ENCODE measurements around the gene EXPH5.

EXPH5 gene

DNA sequence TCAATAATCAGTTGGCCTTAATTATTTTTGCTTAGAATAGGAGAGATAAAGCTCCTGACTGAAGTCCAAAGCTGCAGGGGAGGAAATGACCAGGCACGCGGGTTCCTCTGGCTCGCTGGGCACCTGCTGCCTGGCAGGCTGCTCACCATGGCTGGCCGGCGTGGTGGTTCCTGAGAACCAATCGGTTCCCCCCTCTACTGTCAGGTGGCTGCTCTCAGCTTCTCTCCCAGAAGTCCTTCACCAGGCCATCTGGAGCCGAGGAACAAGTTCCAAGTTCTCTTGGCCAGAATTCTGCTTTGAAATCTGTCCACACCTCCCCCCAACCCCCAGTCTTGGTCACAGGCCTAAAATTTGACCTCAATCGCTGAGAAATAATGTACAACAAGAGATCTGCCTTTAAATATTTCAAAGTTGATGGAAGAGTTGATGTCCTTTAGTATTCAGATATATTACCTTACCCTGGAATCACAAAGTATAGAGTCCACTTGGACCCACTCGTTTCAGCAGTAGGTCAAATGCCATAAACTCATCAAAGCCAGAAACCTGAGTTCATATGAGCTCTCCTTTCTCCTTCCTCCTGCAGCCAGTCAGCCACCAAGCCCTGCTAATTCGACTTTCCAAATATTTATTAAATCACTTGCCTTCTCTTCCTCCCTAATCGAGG lies 25.2 kb downstream of the EXPH5 start:
- in situ Hi-C loops (cut with HindIII; ENCODE audit: low sequenced_read_pairs), result no loop called here

DNA sequence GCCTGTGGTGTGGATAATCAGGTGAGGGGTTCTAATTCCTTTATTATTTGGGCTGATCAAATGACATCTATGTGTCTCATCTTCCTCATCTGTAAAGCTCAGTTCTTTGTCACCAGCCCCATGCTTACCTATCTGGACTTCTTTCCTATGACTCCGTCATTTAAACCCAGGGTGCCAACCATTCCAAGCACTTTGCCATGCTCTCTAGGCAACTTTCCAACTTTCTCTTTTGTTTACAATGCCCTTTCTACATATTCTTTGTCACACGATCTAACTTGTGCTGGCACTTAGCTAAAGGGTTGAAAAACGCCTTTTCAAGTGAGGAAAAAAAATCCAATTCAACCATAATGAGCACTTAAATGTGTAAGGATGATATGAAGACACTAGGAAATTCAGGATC lies 27.9 kb downstream of the EXPH5 start:
- in situ Hi-C loops (cut with HindIII; ENCODE audit: low sequenced_read_pairs), result no loop called here

DNA sequence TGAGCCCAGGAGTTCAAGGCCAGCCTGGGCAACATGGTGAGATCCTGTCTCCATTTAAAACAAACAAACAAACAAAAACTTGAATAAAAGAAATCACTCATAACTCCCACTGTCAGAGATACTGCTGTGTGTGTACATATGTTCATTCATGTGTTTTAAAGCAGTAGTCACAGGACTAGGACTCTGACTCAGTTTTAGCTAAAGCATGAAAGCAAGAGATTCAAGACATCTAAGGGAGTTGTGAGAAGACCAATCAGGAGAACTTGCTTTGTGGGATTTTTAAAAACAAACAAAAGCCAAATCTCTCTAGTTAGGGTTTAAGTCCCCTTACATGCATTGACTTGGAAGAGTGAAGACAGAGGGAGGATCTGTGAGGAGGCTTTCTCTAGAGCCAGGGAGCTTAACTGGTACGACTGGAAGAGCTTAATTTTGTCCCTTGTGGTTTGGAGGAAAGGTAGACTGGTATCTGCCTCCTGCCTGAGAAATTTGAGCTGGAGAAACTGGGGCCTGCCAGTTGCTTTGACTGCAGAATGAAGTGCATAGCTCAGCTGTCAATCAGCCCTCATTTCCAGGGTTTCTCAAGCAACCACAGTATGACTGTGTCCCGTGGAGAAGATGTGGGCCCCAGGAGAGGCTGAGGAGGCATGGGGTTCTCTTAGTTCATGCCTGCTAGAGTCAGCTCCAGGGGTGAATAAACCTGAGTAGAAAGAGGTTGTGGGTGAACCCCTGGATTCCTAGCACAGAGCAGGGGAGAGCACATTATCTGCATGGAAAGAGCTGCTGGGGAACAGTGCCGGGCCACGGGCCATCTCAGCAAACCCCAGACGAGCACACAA lies 30.6 kb downstream of the EXPH5 start:
- in situ Hi-C loops (cut with HindIII; ENCODE audit: low sequenced_read_pairs), result no loop called here

DNA sequence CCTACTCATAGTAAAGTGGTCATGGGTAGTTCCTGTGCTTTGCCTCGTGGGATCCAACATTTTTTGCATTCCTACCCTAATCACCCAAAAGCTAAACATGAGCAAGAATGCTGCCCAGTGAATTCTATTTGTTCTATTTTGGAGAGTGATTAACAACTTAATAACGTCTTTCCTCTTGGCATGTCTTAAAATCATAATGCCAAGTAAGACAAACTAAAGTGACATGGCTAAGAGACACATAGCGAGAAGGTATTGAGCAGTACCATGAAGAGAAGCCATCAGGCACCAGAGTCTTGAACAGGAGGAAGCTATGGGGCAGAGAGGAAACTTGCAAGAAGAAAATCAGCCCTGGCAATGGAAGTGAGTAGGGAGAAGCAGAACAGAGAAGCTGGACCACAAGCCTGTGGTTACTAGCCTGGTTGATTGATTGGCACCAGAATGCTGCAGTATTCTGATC lies 32.0 kb downstream of the EXPH5 start:
- in situ Hi-C loops (cut with HindIII; ENCODE audit: low sequenced_read_pairs), result no loop called here

DNA sequence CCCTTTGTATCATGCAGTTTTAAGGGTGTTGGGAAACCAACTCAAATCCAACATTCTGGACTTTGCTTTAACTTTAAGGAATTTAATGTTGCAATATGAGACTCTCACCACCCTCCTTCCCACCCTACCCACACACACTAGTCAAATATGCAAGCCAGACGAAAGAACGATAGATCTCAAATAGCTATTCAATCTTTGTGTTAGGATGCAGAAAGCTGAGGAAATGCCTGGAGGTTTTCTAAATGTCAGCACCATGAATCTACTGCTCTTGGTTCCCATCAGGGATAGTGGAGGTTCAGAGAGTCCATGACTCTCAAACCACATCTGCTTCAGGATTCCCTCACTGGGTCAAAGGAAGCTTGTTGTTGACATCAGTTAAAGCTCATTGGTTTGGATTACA lies 33.7 kb downstream of the EXPH5 start:
- in situ Hi-C loops (cut with HindIII; ENCODE audit: low sequenced_read_pairs), result no loop called here

DNA sequence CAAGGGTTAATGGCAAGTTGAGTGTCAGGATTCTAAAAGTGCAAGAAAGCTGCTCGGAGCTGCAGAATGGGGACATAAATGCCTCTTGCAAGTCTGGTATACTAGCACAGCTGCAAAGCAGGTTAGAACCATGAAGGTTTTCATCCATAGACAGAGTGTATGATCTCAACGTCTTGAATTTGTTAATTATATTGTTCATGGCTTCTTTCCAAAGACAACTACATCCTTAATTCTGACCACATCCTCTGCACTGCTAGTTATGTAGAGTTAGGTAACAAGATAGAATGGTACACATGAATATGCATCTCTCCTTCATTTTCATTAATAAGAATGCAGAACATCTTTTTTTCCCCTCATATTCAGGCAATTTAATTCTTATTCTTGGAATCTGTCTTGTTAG lies 34.2 kb downstream of the EXPH5 start:
- in situ Hi-C loops (cut with HindIII; ENCODE audit: low sequenced_read_pairs), result no loop called here

DNA sequence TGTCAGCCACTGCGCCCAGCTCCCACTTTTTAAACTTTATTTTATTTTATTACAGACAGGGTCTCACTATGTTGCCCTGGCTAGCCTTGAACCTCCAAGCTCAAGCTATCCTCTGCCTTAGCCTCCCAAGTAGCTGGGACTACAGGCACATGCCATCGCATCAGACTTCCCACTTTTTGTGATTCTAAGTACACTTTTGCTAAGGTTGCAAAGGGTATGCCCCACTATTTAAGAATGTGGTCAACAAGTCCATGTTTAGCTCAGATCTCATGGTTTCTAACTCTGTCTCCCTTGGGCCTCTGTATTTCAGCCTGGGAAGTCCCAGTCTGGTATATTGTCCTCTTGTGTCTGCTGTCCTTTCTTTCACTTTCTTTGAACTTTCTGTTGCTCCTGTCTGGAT lies 35.3 kb downstream of the EXPH5 start:
- in situ Hi-C loops (cut with HindIII; ENCODE audit: low sequenced_read_pairs), result no loop called here

DNA sequence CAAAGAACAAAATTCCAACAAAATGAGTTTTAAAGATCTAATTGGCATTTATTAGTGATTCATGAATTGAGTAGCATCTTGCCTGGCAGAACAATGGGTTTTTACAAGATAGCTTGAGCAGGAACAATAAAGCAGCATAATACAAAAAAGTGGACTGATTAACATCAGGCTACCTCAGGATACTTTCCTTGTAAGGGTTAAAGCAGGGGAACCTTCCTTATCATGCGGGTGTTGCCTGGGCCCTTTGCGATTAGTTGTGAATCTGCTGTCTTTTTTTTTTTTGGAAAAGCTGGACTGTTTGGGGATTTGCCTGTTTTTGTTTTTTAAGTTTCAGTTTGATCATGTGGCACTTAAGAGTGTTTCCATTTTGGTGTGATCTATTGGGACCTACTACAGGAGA lies 37.5 kb downstream of the EXPH5 start:
- in situ Hi-C loops (cut with HindIII; ENCODE audit: low sequenced_read_pairs), result no loop called here

DNA sequence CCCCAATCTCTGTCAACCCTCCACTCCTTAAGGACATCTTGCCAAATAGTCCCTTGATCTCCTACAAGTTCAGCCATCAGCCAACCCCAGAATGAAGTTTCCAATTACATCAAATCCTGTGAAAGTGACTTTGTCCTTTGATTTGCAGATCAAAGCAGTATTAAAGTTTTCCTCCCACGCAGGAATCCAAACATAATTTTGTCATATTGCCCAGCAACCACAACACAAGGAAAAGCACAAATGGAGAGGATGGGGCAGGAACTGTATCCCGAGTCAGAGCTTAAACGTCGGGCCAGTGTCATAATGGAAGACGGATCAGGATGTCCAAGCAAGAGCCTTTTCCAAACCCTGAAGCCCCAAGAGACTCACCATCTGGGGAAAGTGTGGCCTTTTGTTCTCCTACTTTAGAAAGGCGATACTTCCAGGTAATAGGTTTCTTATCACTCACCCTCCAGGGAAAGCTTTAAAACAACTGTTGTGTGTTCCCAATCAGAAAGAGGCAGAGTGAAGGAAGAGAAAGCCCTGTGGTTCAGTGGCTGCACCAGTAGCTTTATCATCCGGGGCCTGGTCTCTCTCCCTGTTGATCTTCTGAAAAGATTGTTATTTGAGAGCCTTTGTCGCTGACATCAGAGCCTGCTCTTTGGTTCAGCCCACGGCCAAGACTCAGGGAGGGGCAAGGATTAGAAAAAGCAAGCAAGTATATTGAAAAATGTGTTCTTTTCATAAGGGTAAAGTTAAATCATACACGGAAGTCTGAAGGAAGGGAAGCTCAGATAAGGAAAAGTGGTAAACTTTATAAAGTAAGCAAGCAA lies 41.7 kb downstream of the EXPH5 start:
- in situ Hi-C loops (cut with HindIII; ENCODE audit: low sequenced_read_pairs), result no loop called here

DNA sequence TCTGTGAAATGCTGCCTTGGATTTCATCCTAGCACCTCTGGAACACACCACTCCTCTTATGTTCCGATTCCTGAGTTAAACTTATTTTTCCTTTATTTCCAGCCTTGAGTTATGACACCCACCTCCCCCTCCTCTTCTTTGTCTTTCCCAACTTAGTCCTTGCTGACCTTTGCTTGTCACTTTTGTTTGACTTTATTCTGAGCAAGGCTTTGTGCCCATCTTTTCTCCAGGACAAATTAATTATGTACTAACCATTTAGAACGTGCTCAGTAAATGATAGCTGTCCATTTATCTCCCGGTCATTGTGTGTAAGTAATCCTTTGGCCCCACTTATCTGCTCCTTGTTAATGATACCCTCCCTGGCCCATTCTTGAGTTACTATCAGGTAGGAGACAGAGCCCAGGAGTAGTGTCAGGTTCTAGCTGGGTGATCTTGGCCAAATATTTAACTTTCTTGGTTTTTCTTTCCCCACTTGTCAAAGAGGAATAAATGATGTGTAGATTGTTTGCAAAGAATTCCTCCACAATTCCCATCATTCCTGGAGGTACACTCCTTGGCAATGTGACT lies 44.2 kb downstream of the EXPH5 start:
- in situ Hi-C loops (cut with HindIII; ENCODE audit: low sequenced_read_pairs), result no loop called here

DNA sequence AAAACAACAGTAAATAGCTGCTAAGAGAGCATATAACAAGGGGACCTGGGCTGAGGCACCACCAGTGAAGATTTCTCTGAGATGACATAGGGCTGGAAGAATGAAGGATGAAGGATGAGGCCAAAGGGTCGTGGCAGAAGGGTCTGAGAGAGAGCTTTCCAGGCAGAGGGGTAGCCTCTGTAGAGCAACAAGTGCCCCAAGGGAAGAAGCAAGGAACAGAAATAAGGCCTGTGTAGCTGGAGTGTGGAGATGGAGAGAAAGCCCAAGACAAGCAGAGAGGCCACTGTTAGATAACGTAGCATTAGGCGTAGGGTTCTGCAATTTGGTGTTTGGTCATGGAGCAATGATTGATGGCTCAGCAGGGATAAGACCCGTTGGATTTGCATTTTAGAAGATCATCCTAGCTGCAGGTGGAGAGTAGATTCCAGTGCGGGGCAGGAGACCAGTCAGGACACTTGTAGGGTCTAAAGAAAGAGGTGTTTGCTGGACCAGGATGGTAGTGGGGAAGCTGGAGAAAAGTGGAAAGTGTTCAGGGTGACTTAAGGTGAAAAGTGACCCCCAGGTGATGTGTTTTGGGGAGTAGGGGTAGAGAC lies 47.6 kb downstream of the EXPH5 start:
- in situ Hi-C loops (cut with HindIII; ENCODE audit: low sequenced_read_pairs), result no loop called here

DNA sequence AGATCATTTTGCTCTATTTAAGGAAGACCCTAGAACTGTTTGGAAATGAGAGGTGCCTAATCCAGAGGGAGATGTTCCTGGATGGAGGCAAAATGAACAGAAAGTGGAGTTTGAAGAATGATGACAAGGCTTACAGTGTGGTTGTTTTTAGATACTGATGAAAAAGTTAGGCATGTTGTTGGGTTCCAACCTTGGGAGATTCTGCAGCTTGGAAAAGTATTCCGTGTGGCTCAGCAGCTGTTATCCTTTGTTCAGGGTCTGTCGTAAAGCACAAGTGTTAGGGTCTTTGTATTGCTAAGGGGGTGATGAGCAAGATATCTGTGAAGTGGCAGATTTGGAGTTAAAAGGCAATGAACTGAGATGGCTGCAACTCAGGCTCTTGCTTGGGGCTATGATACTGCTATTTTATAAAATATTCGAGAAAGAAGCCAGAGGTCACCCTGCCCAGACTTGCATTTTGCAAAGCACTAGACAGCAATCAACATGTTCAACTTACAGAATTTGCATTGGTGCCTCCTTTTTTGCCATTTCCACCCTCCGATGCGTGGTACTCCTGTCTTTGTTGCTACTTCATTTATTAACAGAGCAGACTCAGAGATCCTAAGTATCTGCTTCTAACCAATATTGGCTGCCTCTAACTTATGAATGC lies 50.1 kb downstream of the EXPH5 start:
- in situ Hi-C loops (cut with HindIII; ENCODE audit: low sequenced_read_pairs), result no loop called here

DNA sequence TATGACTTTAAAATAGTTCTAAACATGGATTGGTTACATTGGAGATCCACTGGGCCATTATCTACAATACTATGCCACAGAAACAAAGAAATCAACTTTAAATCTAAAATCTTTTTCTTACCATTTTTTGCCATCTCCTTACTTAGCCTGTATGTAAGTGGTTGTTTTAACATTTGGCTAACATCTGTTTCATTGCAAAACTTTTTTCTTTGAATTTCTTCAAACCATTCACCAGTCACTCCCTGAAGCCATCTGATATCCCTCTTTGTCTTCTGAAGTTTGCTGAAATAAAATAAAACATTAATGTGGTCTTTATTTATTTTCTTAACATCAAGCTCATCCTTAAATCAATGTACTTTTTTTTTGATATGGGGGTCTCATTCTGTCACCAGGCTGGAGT lies 52.0 kb downstream of the EXPH5 start:
- in situ Hi-C loops (cut with HindIII; ENCODE audit: low sequenced_read_pairs), result no loop called here

DNA sequence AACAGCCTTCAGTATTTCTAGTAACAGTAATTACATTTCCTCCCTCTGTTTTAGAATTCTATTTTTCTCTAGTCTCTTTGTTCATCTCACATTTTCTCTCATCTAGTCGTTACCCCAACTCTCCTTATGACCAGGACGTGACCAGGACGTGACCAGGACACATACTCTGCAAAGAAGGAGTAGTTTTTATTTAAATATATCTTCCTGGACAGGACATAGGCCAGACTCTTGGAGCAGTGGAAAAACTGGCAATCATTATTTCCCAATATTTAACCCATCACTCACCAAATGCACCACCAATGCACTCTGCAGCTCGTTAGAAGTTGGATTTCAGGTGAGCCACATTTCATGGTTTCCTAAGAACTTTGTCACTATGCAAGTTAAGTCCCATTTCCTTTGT lies 55.1 kb downstream of the EXPH5 start:
- in situ Hi-C loops (cut with HindIII; ENCODE audit: low sequenced_read_pairs), result no loop called here

DNA sequence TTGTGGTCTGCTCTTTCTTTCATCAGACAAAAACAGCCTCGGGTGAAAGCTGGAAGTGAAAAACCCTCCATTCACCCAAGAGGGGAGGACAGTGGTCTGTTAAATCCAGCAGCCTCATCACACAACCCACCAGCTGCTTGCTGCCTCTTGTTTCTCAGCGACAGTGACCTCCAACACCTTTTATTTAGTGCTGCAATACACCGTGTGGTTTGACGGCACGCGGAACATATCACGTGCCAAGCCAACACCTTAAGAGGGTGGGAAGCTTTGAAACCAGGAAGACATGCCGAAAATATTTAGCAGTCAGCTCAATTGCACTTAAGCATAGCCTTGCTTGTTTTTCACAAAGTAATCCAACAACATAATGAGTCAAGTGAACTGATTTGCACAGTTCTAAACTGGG lies 55.5 kb downstream of the EXPH5 start:
- in situ Hi-C loops (cut with HindIII; ENCODE audit: low sequenced_read_pairs), result no loop called here

DNA sequence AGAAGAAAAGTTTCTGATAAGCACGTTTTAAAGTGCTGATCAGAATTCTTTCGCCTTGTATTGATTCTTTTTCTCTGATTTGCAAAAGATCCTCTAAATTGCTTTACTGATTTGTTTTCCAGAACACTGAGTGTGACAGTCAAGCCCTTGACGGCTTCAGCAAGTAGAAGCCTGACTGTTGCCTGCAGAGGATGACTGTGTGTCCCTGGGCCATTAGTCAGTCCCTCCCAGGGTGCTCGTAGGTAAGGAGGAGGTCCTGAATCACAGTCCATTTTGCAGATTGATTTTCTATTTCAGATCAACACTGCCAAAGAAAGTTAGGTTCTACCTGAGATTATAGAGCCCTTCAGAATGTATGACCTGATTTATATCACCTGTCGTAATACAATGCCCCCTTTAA lies 56.8 kb downstream of the EXPH5 start:
- in situ Hi-C loops (cut with HindIII; ENCODE audit: low sequenced_read_pairs), result no loop called here

DNA sequence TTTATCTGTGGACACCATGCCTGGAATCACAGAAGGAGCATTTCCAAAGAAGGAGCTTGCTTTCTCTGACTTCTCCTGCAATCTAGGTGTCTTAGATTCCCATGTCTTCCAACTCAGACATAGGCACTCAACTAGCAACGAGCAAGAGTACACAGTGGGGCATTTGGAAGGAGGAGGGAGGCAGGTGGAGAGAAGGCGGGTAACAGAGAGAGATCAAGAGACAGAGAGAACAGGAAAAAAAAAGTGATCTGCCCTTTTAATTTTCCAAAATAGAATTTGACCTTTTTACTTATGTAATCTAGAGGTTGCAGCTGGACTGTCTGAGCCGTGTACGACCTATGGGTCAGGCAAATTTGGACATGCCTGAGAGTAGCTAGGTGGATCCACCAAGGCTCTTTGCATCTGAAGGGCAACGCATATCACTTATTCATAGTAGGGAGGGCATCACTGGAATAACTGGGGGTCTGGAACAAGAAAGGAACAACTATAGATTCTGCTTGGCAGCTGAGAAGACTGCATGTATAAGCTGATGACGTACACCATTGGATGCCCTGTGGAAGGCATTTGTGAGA lies 58.1 kb downstream of the EXPH5 start:
- in situ Hi-C loops (cut with HindIII; ENCODE audit: low sequenced_read_pairs), result no loop called here

DNA sequence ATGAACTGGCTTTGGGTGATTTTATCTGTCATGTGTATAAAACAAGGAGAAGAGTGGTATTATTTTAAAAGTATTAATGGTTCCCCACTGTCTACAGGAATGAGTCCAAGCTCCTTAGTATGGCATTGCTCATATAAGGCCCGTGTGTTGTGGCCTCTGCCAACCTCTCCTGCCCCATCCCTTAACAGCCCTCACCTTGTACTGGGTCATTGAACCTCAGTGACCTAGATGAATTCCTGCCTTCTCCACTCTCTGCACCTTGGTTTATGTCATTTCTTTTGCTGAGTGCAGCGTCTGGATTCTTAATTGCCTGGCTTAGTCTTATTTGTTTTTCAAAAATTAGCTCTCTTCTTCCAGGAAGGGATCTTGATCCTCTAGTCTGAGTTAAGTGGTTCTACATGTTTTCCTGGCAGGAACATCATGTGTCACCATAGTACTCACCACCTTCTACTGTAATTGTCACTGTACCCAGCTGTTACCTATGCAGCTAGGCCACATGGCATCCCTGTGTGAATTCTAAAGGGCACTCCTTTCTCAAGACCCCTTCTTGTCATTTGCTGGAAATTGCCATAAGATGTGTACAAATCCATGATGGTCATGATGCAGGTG lies 59.2 kb downstream of the EXPH5 start:
- in situ Hi-C loops (cut with HindIII; ENCODE audit: low sequenced_read_pairs), result no loop called here

DNA sequence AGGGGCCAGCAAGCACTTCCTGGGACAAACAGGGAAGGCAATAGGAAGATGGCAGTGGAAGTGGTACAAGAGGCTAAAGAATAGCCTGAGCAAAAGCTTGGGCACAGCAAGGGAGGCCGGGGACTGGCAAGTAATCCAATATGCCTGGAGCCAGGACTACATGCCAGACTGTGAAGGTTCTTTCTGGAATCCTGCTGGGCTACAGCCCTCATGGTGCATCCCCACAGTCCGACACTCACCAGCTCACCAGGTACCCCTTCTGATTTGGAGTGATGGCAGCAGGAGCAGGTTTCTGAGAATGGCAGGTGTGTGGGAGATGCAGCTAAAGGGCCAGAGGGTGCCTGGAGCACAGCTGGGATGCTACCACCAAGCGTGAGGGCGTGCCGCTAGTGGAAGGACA lies 63.1 kb downstream of the EXPH5 start:
- in situ Hi-C loops (cut with HindIII; ENCODE audit: low sequenced_read_pairs), result no loop called here

DNA sequence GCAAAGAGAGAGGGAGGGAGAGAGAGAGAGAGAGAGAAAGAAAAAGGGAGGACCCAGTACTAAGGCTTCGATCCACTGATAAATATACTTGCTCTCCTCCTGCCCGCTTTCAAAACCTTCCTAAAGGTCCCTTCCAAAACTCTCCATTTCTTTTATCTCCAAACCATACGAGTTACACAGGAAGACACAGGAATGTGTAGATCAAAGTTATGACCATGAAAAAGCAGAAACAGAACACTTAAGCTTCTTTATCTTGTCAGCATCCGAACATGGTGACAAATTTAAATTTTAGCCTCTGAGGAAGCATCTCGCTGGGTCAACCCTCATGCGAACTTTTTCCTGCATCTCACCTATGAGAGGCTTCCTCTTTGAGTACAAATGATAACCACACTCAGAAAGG lies 66.2 kb downstream of the EXPH5 start:
- in situ Hi-C loops (cut with HindIII; ENCODE audit: low sequenced_read_pairs), result no loop called here

All from endothelial cell of hepatic sinusoid (primary cell).